ENCODE results near the gene JAKMIP2. TPM values are rescaled to one million over a fixed set of nuclear protein-coding genes. Genes with fewer than 3 reads are reported as not detected.

JAKMIP2 gene
- total RNA-seq, 5 donors from 2014 or later (not counting 1 experiment from before 2014, with no cell fraction given): 1.8 to 8.3 (median 5.7) TPM

DNA sequence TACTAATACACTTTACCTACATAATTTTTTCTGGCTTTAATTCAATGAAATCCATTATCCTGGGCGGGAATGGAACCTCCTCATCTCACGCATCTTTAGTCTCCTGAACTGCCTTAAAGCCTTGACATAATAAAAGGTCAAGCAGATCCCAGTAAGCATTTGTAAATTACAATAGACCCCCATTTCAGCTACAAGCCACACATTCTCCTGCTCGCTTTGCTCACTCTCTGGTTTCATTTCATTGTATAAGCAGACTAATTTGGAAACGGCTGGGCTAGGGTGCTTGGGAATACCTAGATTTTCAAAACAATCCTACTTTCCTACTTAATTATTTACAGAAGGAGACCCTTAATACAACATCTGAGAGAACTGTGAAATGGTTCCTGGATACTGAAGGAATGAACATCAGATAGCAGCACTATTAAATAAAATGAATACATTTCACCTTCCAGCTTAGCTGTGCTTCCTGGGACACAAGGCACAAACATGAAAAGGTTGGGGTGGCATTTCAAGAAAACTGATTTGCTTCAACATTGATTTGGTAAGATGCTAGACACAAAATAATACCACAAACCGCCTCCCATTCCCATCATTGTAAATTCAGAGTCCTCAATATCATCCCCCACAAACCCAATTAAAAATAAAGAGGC lies 1.5 kb downstream of the JAKMIP2 start:
- POLR2A ChIA-PET: interaction anchor here in 1 of 2 donors (0.6 kb wide), 1 partner anchor 52 kb away, joined by 4 read pairs; no protein-coding TSS in a partner anchor
- no peaks in the 10 kb centered on the region for H3K27me3 Mint-ChIP-seq
- H3K27ac Mint-ChIP-seq: peak overlapping the region; percentile 59 to 82
- Histone ChIP-seq H3K36me3 (ENCODE audit: control insufficient read depth in 2 of 2, extremely low read depth in 1 of 2, insufficient read depth in 1 of 2, low read length in 1 of 2) (peaks cover 0 to 3% of the 10 kb centered on the region in 2 donors), H3K9me3 (no peaks in the 10 kb centered on the region), H3K4me3 (ENCODE audit: control insufficient read depth in 1 of 2, extremely low read depth in 1 of 2, low read length in 1 of 2) (no peak overlapping the region), H3K27me3 (replicated peaks in 1 of 2; ENCODE audit: control insufficient read depth in 2 of 2, extremely low read depth in 1 of 2, insufficient read depth in 2 of 2, low read length in 1 of 2) (peaks cover 0 to 2% of the 10 kb centered on the region in 2 experiments), H3K4me1 (ENCODE audit: control insufficient read depth in 1 of 2, extremely low read depth in 1 of 2, insufficient read depth in 2 of 2, low read length in 2 of 2) (peaks cover 7 to 10% of the 10 kb centered on the region in 2 experiments), H3K27ac (ENCODE audit: low read length) (no peak overlapping the region)
- CTCF ChIA-PET: no interaction called here
- WGBS (ENCODE audit: insufficient coverage): 87% methylated on average over 2 of the region's 5 CpGs
- peaks cover 0 to 3% (median 0%) of the 10 kb centered on the region in 3 donors for H3K9me3 Mint-ChIP-seq
- H3K4me3 Mint-ChIP-seq: peak overlapping the region; percentile 16 to 86 (median 86)
- no peak for DNase-seq
- H3K4me1 Mint-ChIP-seq: peaks cover 12 to 35% (median 22%) of the 10 kb centered on the region in 3 donors
- ATAC-seq (replicated peaks in 1 of 4): no peak
- peaks cover 8% of the 10 kb centered on the region for H3K36me3 Mint-ChIP-seq

DNA sequence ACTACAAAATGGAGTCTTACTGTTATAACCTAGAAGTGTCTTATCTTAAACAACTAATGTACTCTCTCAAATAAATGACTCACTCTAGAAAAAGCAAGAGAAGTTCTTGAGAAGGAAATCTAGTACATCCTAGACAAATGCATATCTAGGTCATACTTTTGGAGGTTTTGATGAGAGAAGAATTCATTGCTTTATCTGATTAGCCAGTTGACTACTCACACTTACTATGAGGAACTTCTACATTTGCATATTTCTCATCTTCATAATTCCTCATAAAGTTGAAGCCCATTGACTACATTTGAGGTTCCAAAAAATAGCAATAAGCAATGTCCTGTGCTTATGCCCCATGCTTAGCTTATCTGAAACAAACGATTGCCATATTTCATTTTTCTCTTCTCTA lies 2.8 kb downstream of the JAKMIP2 start:
- Mint-ChIP-seq H3K4me3 (no peak overlapping the region), H3K9me3 (peaks cover 0 to 3% (median 3%) of the 10 kb centered on the region in 3 donors), H3K4me1 (peaks cover 12 to 35% (median 22%) of the 10 kb centered on the region in 3 donors), H3K36me3 (peaks cover 13% of the 10 kb centered on the region), H3K27me3 (no peaks in the 10 kb centered on the region), H3K27ac (no peak overlapping the region)
- WGBS (ENCODE audit: insufficient coverage): no CpG with 5 or more reads among the region's 1 CpG
- ATAC-seq (replicated peaks in 1 of 4) (no peak), DNase-seq (no peak)
- Histone ChIP-seq H3K4me3 (ENCODE audit: control insufficient read depth in 1 of 2, extremely low read depth in 1 of 2, low read length in 1 of 2) (no peak overlapping the region), H3K27ac (ENCODE audit: low read length) (no peak overlapping the region), H3K27me3 (replicated peaks in 1 of 2; ENCODE audit: control insufficient read depth in 2 of 2, extremely low read depth in 1 of 2, insufficient read depth in 2 of 2, low read length in 1 of 2) (peaks cover 0 to 2% of the 10 kb centered on the region in 2 experiments), H3K36me3 (ENCODE audit: control insufficient read depth in 2 of 2, extremely low read depth in 1 of 2, insufficient read depth in 1 of 2, low read length in 1 of 2) (peaks cover 0 to 3% of the 10 kb centered on the region in 2 donors), H3K9me3 (no peaks in the 10 kb centered on the region), H3K4me1 (ENCODE audit: control insufficient read depth in 1 of 2, extremely low read depth in 1 of 2, insufficient read depth in 2 of 2, low read length in 2 of 2) (peaks cover 7 to 10% of the 10 kb centered on the region in 2 experiments)
- CTCF ChIA-PET: no interaction called here
- POLR2A ChIA-PET: no interaction called here

DNA sequence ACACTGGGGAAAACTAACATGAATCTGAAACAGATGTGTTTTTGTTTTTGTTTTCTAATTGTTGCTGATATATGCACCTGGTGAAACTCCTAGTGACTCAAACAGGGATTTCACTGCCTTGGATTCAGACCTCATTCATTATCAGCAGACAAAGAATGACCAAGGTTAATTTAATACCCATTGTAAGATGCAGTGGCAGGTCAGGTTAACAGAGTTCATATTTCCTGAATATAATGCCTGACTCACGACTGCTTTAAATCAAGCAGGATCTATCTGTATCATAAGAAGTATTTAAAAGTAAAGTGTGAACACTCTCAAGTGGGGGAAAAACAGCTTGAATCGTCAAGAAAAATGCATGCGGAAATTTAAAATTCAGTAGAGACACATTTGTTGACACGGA lies 5.5 kb downstream of the JAKMIP2 start:
- ChIA-PET POLR2A (no interaction called here), CTCF (no interaction called here)
- Histone ChIP-seq H3K27ac (ENCODE audit: low read length) (no peak overlapping the region), H3K27me3 (replicated peaks in 1 of 2; ENCODE audit: control insufficient read depth in 2 of 2, extremely low read depth in 1 of 2, insufficient read depth in 2 of 2, low read length in 1 of 2) (no peaks in the 10 kb centered on the region), H3K4me1 (ENCODE audit: control insufficient read depth in 1 of 2, extremely low read depth in 1 of 2, insufficient read depth in 2 of 2, low read length in 2 of 2) (peaks cover 0 to 6% of the 10 kb centered on the region in 2 experiments), H3K9me3 (no peaks in the 10 kb centered on the region), H3K4me3 (ENCODE audit: control insufficient read depth in 1 of 2, extremely low read depth in 1 of 2, low read length in 1 of 2) (no peak overlapping the region), H3K36me3 (ENCODE audit: control insufficient read depth in 2 of 2, extremely low read depth in 1 of 2, insufficient read depth in 1 of 2, low read length in 1 of 2) (peaks cover 0 to 3% of the 10 kb centered on the region in 2 donors)
- Mint-ChIP-seq H3K9me3 (peaks cover 0 to 3% (median 3%) of the 10 kb centered on the region in 3 donors), H3K4me1 (peaks cover 7 to 27% (median 12%) of the 10 kb centered on the region in 3 donors), H3K27ac (no peak overlapping the region), H3K27me3 (no peaks in the 10 kb centered on the region), H3K4me3 (no peak overlapping the region), H3K36me3 (peaks cover 15% of the 10 kb centered on the region)
- DNase-seq (no peak), ATAC-seq (replicated peaks in 1 of 4) (no peak)
- no CpG with 5 or more reads among the region's 4 CpGs for WGBS (ENCODE audit: insufficient coverage)

DNA sequence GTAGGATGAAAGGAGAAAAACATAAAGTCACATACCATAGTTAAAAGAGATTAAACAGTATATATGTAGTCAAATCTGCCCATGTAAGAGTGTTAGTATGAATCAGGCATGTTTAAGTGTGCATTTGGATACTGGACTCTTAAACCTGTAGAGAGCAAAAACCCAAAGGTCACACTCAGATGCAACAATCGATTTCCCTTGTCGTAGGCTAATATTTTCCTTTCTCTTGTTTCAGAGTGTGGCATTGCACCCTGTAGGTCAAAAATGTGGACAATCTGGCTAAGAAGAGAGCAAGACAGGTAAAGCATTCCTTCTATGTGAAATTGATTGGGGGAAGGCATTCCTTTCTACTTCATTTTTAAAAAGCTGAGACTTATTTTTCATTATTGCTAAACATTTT lies 8.9 kb downstream of the JAKMIP2 start:
- Histone ChIP-seq H3K36me3 (ENCODE audit: control insufficient read depth in 2 of 2, extremely low read depth in 1 of 2, insufficient read depth in 1 of 2, low read length in 1 of 2) (peaks cover 0 to 3% of the 10 kb centered on the region in 2 donors), H3K27ac (ENCODE audit: low read length) (no peak overlapping the region), H3K9me3 (no peaks in the 10 kb centered on the region), H3K4me1 (ENCODE audit: control insufficient read depth in 1 of 2, extremely low read depth in 1 of 2, insufficient read depth in 2 of 2, low read length in 2 of 2) (no peaks in the 10 kb centered on the region), H3K27me3 (replicated peaks in 1 of 2; ENCODE audit: control insufficient read depth in 2 of 2, extremely low read depth in 1 of 2, insufficient read depth in 2 of 2, low read length in 1 of 2) (no peaks in the 10 kb centered on the region), H3K4me3 (ENCODE audit: control insufficient read depth in 1 of 2, extremely low read depth in 1 of 2, low read length in 1 of 2) (no peak overlapping the region)
- ChIA-PET CTCF (no interaction called here), POLR2A (no interaction called here)
- ATAC-seq (replicated peaks in 1 of 4): no peak
- Mint-ChIP-seq H3K4me1 (peaks cover 0 to 2% (median 0%) of the 10 kb centered on the region in 3 donors), H3K36me3 (peaks cover 15% of the 10 kb centered on the region), H3K27ac (no peak overlapping the region), H3K27me3 (no peaks in the 10 kb centered on the region), H3K4me3 (no peak overlapping the region), H3K9me3 (peaks cover 0 to 3% (median 3%) of the 10 kb centered on the region in 3 donors)
- DNase-seq: no peak
- 100% methylated on average over 2 of the region's 2 CpGs for WGBS (ENCODE audit: insufficient coverage)

DNA sequence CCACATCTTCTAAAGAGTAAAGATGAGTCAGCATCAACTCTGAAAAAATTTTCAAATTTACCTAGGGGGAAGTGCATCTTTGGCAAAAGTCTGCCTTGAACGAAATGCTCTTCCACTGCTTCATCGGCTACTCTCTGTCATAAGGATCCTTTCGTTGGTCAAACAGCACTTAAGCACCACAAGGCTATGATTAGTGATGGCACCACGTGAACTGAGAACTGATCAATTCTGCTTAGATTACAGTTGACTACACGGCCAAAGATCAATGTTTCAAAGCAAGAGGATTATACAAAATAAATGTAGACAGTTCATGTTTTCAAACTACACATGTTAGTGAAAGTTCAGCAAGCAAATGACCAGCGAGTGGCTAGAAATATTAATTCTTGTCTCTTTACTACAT lies 9.4 kb downstream of the JAKMIP2 start:
- no peak overlapping the region for H3K27ac ChIP-seq (ENCODE audit: low read length)
- peaks cover 0 to 3% (median 3%) of the 10 kb centered on the region in 3 donors for H3K9me3 Mint-ChIP-seq
- no peaks in the 10 kb centered on the region for H3K27me3 ChIP-seq (replicated peaks in 1 of 2; ENCODE audit: control insufficient read depth in 2 of 2, extremely low read depth in 1 of 2, insufficient read depth in 2 of 2, low read length in 1 of 2)
- H3K4me1 ChIP-seq (ENCODE audit: control insufficient read depth in 1 of 2, extremely low read depth in 1 of 2, insufficient read depth in 2 of 2, low read length in 2 of 2): no peaks in the 10 kb centered on the region
- no peaks in the 10 kb centered on the region for H3K9me3 ChIP-seq
- 90% methylated on average over 4 of the region's 6 CpGs for WGBS (ENCODE audit: insufficient coverage)
- no peak for ATAC-seq (replicated peaks in 1 of 4)
- peaks cover 0 to 2% (median 0%) of the 10 kb centered on the region in 3 donors for H3K4me1 Mint-ChIP-seq
- no peak overlapping the region for H3K4me3 ChIP-seq (ENCODE audit: control insufficient read depth in 1 of 2, extremely low read depth in 1 of 2, low read length in 1 of 2)
- peaks cover 15% of the 10 kb centered on the region for H3K36me3 Mint-ChIP-seq
- CTCF ChIA-PET: no interaction called here
- POLR2A ChIA-PET: no interaction called here
- H3K27ac Mint-ChIP-seq: no peak overlapping the region
- DNase-seq: no peak
- H3K27me3 Mint-ChIP-seq: no peaks in the 10 kb centered on the region
- H3K4me3 Mint-ChIP-seq: no peak overlapping the region
- peaks cover 0 to 3% of the 10 kb centered on the region in 2 donors for H3K36me3 ChIP-seq (ENCODE audit: control insufficient read depth in 2 of 2, extremely low read depth in 1 of 2, insufficient read depth in 1 of 2, low read length in 1 of 2)

DNA sequence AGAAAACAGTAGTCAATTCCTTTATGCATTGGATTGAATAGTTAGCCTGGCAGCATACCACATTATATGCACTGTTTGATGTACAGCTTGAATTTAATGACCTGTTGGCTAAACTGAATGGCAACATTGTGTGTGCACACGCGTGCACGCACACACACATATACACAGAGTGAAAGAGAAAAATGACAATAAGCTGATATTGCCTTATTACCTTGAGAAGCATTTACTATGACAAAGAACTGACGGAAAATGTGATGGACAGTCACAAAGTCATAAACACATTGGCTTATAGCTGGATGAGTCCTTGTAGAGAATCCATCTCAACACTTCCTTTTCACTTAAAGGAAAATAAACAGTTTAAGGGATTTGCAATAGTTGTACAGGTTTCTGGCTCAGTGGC lies 15.5 kb downstream of the JAKMIP2 start:
- DNase-seq (no peak), ATAC-seq (replicated peaks in 1 of 4) (no peak)
- Mint-ChIP-seq H3K4me1 (peaks cover 0 to 3% (median 0%) of the 10 kb centered on the region in 3 donors), H3K27ac (no peak overlapping the region), H3K9me3 (no peaks in the 10 kb centered on the region), H3K27me3 (no peaks in the 10 kb centered on the region), H3K36me3 (peaks cover 4% of the 10 kb centered on the region), H3K4me3 (no peak overlapping the region)
- ChIA-PET CTCF (interaction anchor here in 1 of 2 donors (1.1 kb wide), 1 partner anchor 15 kb away, joined by 3 read pairs; the partner anchor contains the start of gene JAKMIP2), POLR2A (interaction anchor here in 1 of 2 donors (0.5 kb wide), 1 partner anchor 38 kb away, joined by 4 read pairs; no protein-coding TSS in a partner anchor)
- Histone ChIP-seq H3K4me1 (ENCODE audit: control insufficient read depth in 1 of 2, extremely low read depth in 1 of 2, insufficient read depth in 2 of 2, low read length in 2 of 2) (no peaks in the 10 kb centered on the region), H3K36me3 (ENCODE audit: control insufficient read depth in 2 of 2, extremely low read depth in 1 of 2, insufficient read depth in 1 of 2, low read length in 1 of 2) (no peaks in the 10 kb centered on the region), H3K27ac (ENCODE audit: low read length) (no peak overlapping the region), H3K9me3 (no peaks in the 10 kb centered on the region), H3K27me3 (replicated peaks in 1 of 2; ENCODE audit: control insufficient read depth in 2 of 2, extremely low read depth in 1 of 2, insufficient read depth in 2 of 2, low read length in 1 of 2) (no peaks in the 10 kb centered on the region), H3K4me3 (ENCODE audit: control insufficient read depth in 1 of 2, extremely low read depth in 1 of 2, low read length in 1 of 2) (no peak overlapping the region)
- no CpG with 5 or more reads among the region's 4 CpGs for WGBS (ENCODE audit: insufficient coverage)
